ENCODE results near the gene BCDIN3D.
"Not testable (repeated sequence)": the region's sequence is repeated elsewhere in the genome, so short reads cannot be mapped to it uniquely, and the experiment has no call there.

The BCDIN3D gene

GRCh38 chr12:49875115-49875720 is 32.3 kb upstream of the BCDIN3D start:
- DNase-seq: no peak

GRCh38 chr12:49874142-49874897 is 31.4 kb upstream of the BCDIN3D start:
- no peak for DNase-seq

GRCh38 chr12:49873361-49873934 is 30.5 kb upstream of the BCDIN3D start:
- DNase-seq: no peak

- no peak for DNase-seq
These were observed 29.9 kb upstream of the BCDIN3D start for GRCh38 chr12:49872781-49873181.

GRCh38 chr12:49872381-49872780 is 29.5 kb upstream of the BCDIN3D start:
- no peak for DNase-seq

- DNase-seq: not testable (repeated sequence)
These were observed 28.9 kb upstream of the BCDIN3D start for GRCh38 chr12:49871811-49872251.

- no peak for DNase-seq
These were observed 28.3 kb upstream of the BCDIN3D start for GRCh38 chr12:49871263-49871561.

GRCh38 chr12:49870501-49871262 is 27.8 kb upstream of the BCDIN3D start:
- DNase-seq: no peak

- no peak for DNase-seq
These were observed 27.1 kb upstream of the BCDIN3D start for GRCh38 chr12:49869816-49870500.

- DNase-seq: peak; percentile 81
These were observed 26.3 kb upstream of the BCDIN3D start for GRCh38 chr12:49868952-49869815.

- no peak for DNase-seq
These were observed 25.5 kb upstream of the BCDIN3D start for GRCh38 chr12:49868449-49868848.

- DNase-seq: no peak
These were observed 24.9 kb upstream of the BCDIN3D start for GRCh38 chr12:49867570-49868341.

- no peak for DNase-seq
These were observed 24.1 kb upstream of the BCDIN3D start for GRCh38 chr12:49866859-49867569.

GRCh38 chr12:49865782-49866135 is 22.9 kb upstream of the BCDIN3D start:
- DNase-seq: no peak

- DNase-seq: no peak
These were observed 22.3 kb upstream of the BCDIN3D start for GRCh38 chr12:49865109-49865781.

- no peak for DNase-seq
These were observed 21.8 kb upstream of the BCDIN3D start for GRCh38 chr12:49864798-49865090.

- no peak for DNase-seq
These were observed 21.3 kb upstream of the BCDIN3D start for GRCh38 chr12:49863946-49864797.

GRCh38 chr12:49860921-49861320 is 18.0 kb upstream of the BCDIN3D start:
- not testable (repeated sequence) for DNase-seq

GRCh38 chr12:49855890-49856289 is 13.0 kb upstream of the BCDIN3D start:
- not testable (repeated sequence) for DNase-seq
